ENCODE results near the gene ANXA4.

- TF ChIP-seq, protein P1, sequence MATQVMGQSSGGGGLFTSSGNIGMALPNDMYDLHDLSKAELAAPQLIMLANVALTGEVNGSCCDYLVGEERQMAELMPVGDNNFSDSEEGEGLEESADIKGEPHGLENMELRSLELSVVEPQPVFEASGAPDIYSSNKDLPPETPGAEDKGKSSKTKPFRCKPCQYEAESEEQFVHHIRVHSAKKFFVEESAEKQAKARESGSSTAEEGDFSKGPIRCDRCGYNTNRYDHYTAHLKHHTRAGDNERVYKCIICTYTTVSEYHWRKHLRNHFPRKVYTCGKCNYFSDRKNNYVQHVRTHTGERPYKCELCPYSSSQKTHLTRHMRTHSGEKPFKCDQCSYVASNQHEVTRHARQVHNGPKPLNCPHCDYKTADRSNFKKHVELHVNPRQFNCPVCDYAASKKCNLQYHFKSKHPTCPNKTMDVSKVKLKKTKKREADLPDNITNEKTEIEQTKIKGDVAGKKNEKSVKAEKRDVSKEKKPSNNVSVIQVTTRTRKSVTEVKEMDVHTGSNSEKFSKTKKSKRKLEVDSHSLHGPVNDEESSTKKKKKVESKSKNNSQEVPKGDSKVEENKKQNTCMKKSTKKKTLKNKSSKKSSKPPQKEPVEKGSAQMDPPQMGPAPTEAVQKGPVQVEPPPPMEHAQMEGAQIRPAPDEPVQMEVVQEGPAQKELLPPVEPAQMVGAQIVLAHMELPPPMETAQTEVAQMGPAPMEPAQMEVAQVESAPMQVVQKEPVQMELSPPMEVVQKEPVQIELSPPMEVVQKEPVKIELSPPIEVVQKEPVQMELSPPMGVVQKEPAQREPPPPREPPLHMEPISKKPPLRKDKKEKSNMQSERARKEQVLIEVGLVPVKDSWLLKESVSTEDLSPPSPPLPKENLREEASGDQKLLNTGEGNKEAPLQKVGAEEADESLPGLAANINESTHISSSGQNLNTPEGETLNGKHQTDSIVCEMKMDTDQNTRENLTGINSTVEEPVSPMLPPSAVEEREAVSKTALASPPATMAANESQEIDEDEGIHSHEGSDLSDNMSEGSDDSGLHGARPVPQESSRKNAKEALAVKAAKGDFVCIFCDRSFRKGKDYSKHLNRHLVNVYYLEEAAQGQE (IDR thresholded peaks at IDR 0.05; ENCODE audit: low read depth, low read length) = no peak
- TF ChIP-seq, protein P2, sequence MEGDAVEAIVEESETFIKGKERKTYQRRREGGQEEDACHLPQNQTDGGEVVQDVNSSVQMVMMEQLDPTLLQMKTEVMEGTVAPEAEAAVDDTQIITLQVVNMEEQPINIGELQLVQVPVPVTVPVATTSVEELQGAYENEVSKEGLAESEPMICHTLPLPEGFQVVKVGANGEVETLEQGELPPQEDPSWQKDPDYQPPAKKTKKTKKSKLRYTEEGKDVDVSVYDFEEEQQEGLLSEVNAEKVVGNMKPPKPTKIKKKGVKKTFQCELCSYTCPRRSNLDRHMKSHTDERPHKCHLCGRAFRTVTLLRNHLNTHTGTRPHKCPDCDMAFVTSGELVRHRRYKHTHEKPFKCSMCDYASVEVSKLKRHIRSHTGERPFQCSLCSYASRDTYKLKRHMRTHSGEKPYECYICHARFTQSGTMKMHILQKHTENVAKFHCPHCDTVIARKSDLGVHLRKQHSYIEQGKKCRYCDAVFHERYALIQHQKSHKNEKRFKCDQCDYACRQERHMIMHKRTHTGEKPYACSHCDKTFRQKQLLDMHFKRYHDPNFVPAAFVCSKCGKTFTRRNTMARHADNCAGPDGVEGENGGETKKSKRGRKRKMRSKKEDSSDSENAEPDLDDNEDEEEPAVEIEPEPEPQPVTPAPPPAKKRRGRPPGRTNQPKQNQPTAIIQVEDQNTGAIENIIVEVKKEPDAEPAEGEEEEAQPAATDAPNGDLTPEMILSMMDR (IDR thresholded peaks at IDR 0.05) = no peak
- TF ChIP-seq SMC3 (IDR thresholded peaks at IDR 0.05; ENCODE audit: low read depth, low read length) (no peak), EP300 (IDR thresholded peaks at IDR 0.05; ENCODE audit: borderline replicate concordance in 1 of 2, low read depth in 1 of 2, low read length in 1 of 2) (no peak), NRF1 (IDR thresholded peaks at IDR 0.05; ENCODE audit: low read depth, low read length) (no peak), GABPA (IDR thresholded peaks at IDR 0.05; ENCODE audit: low read depth) (no peak), RAD21 (IDR thresholded peaks at IDR 0.05; ENCODE audit: low read length) (no peak), CHD2 (IDR thresholded peaks at IDR 0.05; ENCODE audit: low read length, partially characterized antibody) (no peak)
These were observed 54.2 kb downstream of the ANXA4 start for GRCh38 chr2:69796174-69796573.

Data from SK-N-SH (cell line).